HEK293 (cell line): ENCODE results near the gene LIMK2.

Experiments
- KLF7 ChIP-seq: fragments of 450-650 bp; formaldehyde crosslinking; IDR thresholded peaks from 2 replicates; pipeline ENCODE4 v1.5.1; 2016; ENCODE audit warnings: missing biosample characterization, missing genetic modification characterization, borderline replicate concordance
- PBX3 ChIP-seq: sonication (generic); formaldehyde crosslinking; IDR thresholded peaks from 2 replicates; pipeline ENCODE4 v1.8.1; 2022; ENCODE audit warnings: mild to moderate bottlenecking, moderate library complexity, missing genetic modification reagents
- PRDM6 ChIP-seq: fragments of 450-650 bp; formaldehyde crosslinking; IDR thresholded peaks from 2 replicates; pipeline ENCODE4 v1.5.1; 2017; ENCODE audit warnings: missing biosample characterization, missing genetic modification characterization
- ZBTB8A ChIP-seq: fragments of 450-650 bp; formaldehyde crosslinking; IDR thresholded peaks from 2 replicates; pipeline ENCODE4 v1.5.1; 2016; ENCODE audit warnings: missing biosample characterization, missing genetic modification characterization
- ZNF10 ChIP-seq: fragments of 450-650 bp; formaldehyde crosslinking; IDR thresholded peaks from 2 replicates; pipeline ENCODE4 v1.5.1; 2017; ENCODE audit warnings: missing biosample characterization, missing genetic modification characterization
- ZNF121 ChIP-seq: fragments of 450-650 bp; formaldehyde crosslinking; IDR thresholded peaks from 2 replicates; pipeline ENCODE4 v1.5.1; 2016; ENCODE audit warnings: missing biosample characterization, missing genetic modification characterization
- ZNF133 ChIP-seq: fragments of 450-650 bp; formaldehyde crosslinking; IDR thresholded peaks from 2 replicates; pipeline ENCODE4 v1.5.1; 2016; ENCODE audit warnings: missing biosample characterization, missing genetic modification characterization
- ZNF138 ChIP-seq: fragments of 450-650 bp; formaldehyde crosslinking; IDR thresholded peaks from 2 replicates; pipeline ENCODE4 v1.5.1; 2016; ENCODE audit warnings: missing biosample characterization, missing genetic modification characterization, borderline replicate concordance
- ZNF155 ChIP-seq: fragments of 450-650 bp; formaldehyde crosslinking; IDR thresholded peaks from 2 replicates; pipeline ENCODE4 v1.5.1; 2016; ENCODE audit warnings: missing biosample characterization, missing genetic modification characterization
- ZNF157 ChIP-seq: fragments of 450-650 bp; formaldehyde crosslinking; IDR thresholded peaks from 2 replicates; pipeline ENCODE4 v1.5.1; 2016; ENCODE audit warnings: missing biosample characterization, missing genetic modification characterization
- ZNF19 ChIP-seq: fragments of 450-650 bp; formaldehyde crosslinking; IDR thresholded peaks from 2 replicates; pipeline ENCODE4; 2016; ENCODE audit warnings: missing biosample characterization, missing genetic modification characterization, low read depth
- ZNF202 ChIP-seq: fragments of 450-650 bp; formaldehyde crosslinking; IDR thresholded peaks from 2 replicates; pipeline ENCODE4 v1.5.1; 2016; ENCODE audit warnings: missing biosample characterization, missing genetic modification characterization, borderline replicate concordance
- ZNF23 ChIP-seq: fragments of 450-650 bp; formaldehyde crosslinking; IDR thresholded peaks from 2 replicates; pipeline ENCODE4 v1.5.1; 2016; ENCODE audit warnings: missing biosample characterization, missing genetic modification characterization, borderline replicate concordance
- ZNF501 ChIP-seq: fragments of 450-650 bp; formaldehyde crosslinking; IDR thresholded peaks from 2 replicates; pipeline ENCODE4 v1.5.1; 2016; ENCODE audit warnings: missing biosample characterization, missing genetic modification characterization
- ZNF514 ChIP-seq: fragments of 450-650 bp; formaldehyde crosslinking; IDR thresholded peaks from 2 replicates; pipeline ENCODE4 v1.5.1; 2016; ENCODE audit warnings: missing biosample characterization, missing genetic modification characterization
- ZNF548 ChIP-seq: fragments of 450-650 bp; formaldehyde crosslinking; IDR thresholded peaks from 2 replicates; pipeline ENCODE4 v1.5.1; 2016; ENCODE audit warnings: missing biosample characterization, missing genetic modification characterization
- ZNF549 ChIP-seq: fragments of 450-650 bp; IDR thresholded peaks from 2 replicates; pipeline ENCODE4 v1.5.1; 2018; ENCODE audit warnings: missing biosample characterization, missing genetic modification characterization, mild to moderate bottlenecking, inconsistent platforms, moderate library complexity
- ZNF558 ChIP-seq: fragments of 450-650 bp; formaldehyde crosslinking; IDR thresholded peaks from 2 replicates; pipeline ENCODE4 v1.5.1; 2016; ENCODE audit warnings: missing biosample characterization, missing genetic modification characterization
- ZNF571 ChIP-seq: fragments of 450-650 bp; formaldehyde crosslinking; IDR thresholded peaks from 2 replicates; pipeline ENCODE4 v1.5.0; 2017; ENCODE audit warnings: missing biosample characterization, missing genetic modification characterization
- ZNF600 ChIP-seq: fragments of 450-650 bp; formaldehyde crosslinking; IDR thresholded peaks from 2 replicates; pipeline ENCODE4 v1.5.1; 2016; ENCODE audit warnings: missing biosample characterization, missing genetic modification characterization
- ZNF621 ChIP-seq: fragments of 450-650 bp; formaldehyde crosslinking; IDR thresholded peaks from 2 replicates; pipeline ENCODE4 v1.5.1; 2017; ENCODE audit warnings: missing biosample characterization, missing genetic modification characterization
- ZNF623 ChIP-seq: fragments of 450-650 bp; formaldehyde crosslinking; IDR thresholded peaks from 2 replicates; pipeline ENCODE4 v1.5.1; 2016; ENCODE audit warnings: missing biosample characterization, missing genetic modification characterization
- ZNF629 ChIP-seq: fragments of 450-650 bp; formaldehyde crosslinking; IDR thresholded peaks from 2 replicates; pipeline ENCODE4 v1.5.1; 2017; ENCODE audit warnings: missing biosample characterization, missing genetic modification characterization
- ZNF670 ChIP-seq: fragments of 450-650 bp; formaldehyde crosslinking; IDR thresholded peaks from 2 replicates; pipeline ENCODE4 v1.5.1; 2016; ENCODE audit warnings: missing biosample characterization, missing genetic modification characterization, low read depth
- ZNF707 ChIP-seq: fragments of 450-650 bp; formaldehyde crosslinking; IDR thresholded peaks from 2 replicates; pipeline ENCODE4 v1.5.1; 2016; ENCODE audit warnings: missing biosample characterization, missing genetic modification characterization
- ZSCAN16 ChIP-seq: fragments of 450-650 bp; formaldehyde crosslinking; IDR thresholded peaks from 2 replicates; pipeline ENCODE4 v1.5.1; 2016; ENCODE audit warnings: missing biosample characterization, missing genetic modification characterization
- TF ChIP-seq, protein P1 (sequence below): fragments of 450-650 bp; formaldehyde crosslinking; IDR thresholded peaks from 2 replicates; pipeline ENCODE4 v1.5.1; 2016; ENCODE audit warnings: missing biosample characterization, missing genetic modification characterization, low read depth
- TF ChIP-seq, protein P2 (sequence below): fragments of 450-650 bp; formaldehyde crosslinking; IDR thresholded peaks from 2 replicates; pipeline ENCODE4; 2016; ENCODE audit warnings: missing biosample characterization, missing genetic modification characterization
- TF ChIP-seq, protein P3 (sequence below): fragments of 450-650 bp; formaldehyde crosslinking; conservative IDR thresholded peaks from 2 replicates; pipeline ENCODE4 v1.5.1; 2016; ENCODE audit warnings: low read depth, missing biosample characterization, missing genetic modification characterization

The LIMK2 gene

GRCh38 chr22:31290494-31291471, 78.7 kb downstream of the LIMK2 start (continued):
- TF ChIP-seq ZNF157 (no peak), ZNF138 (tag by site-specific recombination) (no peak), ZNF155 (no peak), ZNF548 (tag by site-specific recombination) (no peak), ZNF571 (no peak), ZNF19 (tag by site-specific recombination) (no peak), ZNF558 (tag by site-specific recombination) (no peak), ZNF600 (no peak), ZNF670 (no peak), ZNF202 (no peak), ZNF121 (no peak), ZSCAN16 (no peak), ZNF707 (tag by site-specific recombination) (no peak), KLF7 (tag by site-specific recombination) (0 out of 2 replicates have a peak, but pooled peaks have one; percentile 44), ZNF623 (tag by site-specific recombination) (no peak), ZNF549 (tag by site-specific recombination) (no peak), ZNF621 (no peak), ZBTB8A (no peak), ZNF501 (tag by site-specific recombination) (no peak), ZNF133 (no peak), ZNF629 (tag by site-specific recombination) (peak; percentile 77), PRDM6 (tag by site-specific recombination) (no peak), PBX3 (CRISPR knock-in tag) (peak; percentile 65; the same call in 1 of the 2 replicates), ZNF23 (no peak), ZNF10 (tag by site-specific recombination) (no peak), ZNF514 (no peak)
- TF ChIP-seq, protein P1, sequence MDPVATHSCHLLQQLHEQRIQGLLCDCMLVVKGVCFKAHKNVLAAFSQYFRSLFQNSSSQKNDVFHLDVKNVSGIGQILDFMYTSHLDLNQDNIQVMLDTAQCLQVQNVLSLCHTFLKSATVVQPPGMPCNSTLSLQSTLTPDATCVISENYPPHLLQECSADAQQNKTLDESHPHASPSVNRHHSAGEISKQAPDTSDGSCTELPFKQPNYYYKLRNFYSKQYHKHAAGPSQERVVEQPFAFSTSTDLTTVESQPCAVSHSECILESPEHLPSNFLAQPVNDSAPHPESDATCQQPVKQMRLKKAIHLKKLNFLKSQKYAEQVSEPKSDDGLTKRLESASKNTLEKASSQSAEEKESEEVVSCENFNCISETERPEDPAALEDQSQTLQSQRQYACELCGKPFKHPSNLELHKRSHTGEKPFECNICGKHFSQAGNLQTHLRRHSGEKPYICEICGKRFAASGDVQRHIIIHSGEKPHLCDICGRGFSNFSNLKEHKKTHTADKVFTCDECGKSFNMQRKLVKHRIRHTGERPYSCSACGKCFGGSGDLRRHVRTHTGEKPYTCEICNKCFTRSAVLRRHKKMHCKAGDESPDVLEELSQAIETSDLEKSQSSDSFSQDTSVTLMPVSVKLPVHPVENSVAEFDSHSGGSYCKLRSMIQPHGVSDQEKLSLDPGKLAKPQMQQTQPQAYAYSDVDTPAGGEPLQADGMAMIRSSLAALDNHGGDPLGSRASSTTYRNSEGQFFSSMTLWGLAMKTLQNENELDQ = no peak
- TF ChIP-seq, protein P2, sequence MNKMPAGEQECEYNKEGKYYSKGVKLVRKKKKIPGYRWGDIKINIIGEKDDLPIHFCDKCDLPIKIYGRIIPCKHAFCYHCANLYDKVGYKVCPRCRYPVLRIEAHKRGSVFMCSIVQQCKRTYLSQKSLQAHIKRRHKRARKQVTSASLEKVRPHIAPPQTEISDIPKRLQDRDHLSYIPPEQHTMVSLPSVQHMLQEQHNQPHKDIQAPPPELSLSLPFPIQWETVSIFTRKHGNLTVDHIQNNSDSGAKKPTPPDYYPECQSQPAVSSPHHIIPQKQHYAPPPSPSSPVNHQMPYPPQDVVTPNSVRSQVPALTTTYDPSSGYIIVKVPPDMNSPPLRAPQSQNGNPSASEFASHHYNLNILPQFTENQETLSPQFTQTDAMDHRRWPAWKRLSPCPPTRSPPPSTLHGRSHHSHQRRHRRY = no peak
- TF ChIP-seq, protein P3, sequence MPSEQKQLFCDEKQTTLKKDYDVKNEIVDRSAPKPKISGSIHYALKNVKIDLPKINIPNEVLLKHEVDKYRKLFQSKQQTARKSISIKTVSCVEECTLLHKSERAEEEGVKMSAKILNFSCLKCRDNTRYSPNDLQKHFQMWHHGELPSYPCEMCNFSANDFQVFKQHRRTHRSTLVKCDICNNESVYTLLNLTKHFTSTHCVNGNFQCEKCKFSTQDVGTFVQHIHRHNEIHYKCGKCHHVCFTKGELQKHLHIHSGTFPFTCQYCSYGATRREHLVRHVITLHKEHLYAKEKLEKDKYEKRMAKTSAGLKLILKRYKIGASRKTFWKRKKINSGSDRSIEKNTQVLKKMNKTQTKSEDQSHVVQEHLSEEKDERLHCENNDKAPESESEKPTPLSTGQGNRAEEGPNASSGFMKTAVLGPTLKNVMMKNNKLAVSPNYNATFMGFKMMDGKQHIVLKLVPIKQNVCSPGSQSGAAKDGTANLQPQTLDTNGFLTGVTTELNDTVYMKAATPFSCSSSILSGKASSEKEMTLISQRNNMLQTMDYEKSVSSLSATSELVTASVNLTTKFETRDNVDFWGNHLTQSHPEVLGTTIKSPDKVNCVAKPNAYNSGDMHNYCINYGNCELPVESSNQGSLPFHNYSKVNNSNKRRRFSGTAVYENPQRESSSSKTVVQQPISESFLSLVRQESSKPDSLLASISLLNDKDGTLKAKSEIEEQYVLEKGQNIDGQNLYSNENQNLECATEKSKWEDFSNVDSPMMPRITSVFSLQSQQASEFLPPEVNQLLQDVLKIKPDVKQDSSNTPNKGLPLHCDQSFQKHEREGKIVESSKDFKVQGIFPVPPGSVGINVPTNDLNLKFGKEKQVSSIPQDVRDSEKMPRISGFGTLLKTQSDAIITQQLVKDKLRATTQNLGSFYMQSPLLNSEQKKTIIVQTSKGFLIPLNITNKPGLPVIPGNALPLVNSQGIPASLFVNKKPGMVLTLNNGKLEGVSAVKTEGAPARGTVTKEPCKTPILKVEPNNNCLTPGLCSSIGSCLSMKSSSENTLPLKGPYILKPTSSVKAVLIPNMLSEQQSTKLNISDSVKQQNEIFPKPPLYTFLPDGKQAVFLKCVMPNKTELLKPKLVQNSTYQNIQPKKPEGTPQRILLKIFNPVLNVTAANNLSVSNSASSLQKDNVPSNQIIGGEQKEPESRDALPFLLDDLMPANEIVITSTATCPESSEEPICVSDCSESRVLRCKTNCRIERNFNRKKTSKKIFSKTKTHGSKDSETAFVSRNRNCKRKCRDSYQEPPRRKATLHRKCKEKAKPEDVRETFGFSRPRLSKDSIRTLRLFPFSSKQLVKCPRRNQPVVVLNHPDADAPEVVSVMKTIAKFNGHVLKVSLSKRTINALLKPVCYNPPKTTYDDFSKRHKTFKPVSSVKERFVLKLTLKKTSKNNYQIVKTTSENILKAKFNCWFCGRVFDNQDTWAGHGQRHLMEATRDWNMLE = no peak
